Esophagus squamous epithelium (tissue), 5 donors: ENCODE measurements around the gene SV2B. TPM values are rescaled to one million over a fixed set of nuclear protein-coding genes. Genes with fewer than 3 reads are reported as not detected.
A peak's percentile ranks its signal among the peaks of the same experiment; 100 is the strongest.

ENCODE experiments used
- DNase-seq: peaks from one replicate; lab custom pipeline; 2025; lab: John Stamatoyannopoulos, UW
- H3K27ac ChIP-seq, 4 donors: fragments of 200-600 bp; sonication (generic); one replicate each; pipeline ENCODE4 v1.5.1; 2016 to 2019; ENCODE audit warnings: mild to moderate bottlenecking in 1 of 4
- H3K27me3 ChIP-seq, 4 donors: fragments of 200-600 bp; sonication (generic); 1 replicate in 3 of 4; 2 replicates in 1 of 4; pipeline versions ENCODE4 v1.5.1 to v1.6.0; 2017 to 2021; ENCODE audit warnings: antibody characterized with exemption in 1 of 4
- H3K36me3 ChIP-seq, 3 donors: fragments of 200-600 bp; sonication (generic); one replicate each; pipeline ENCODE4 v1.5.1; 2016 to 2019
- H3K4me1 ChIP-seq, 3 donors: fragments of 200-600 bp; sonication (generic); one replicate each; pipeline ENCODE4 v1.5.1; 2017 to 2019
- H3K4me3 ChIP-seq, 4 donors: fragments of 200-600 bp; sonication (generic); 1 replicate in 3 of 4; 2 replicates in 1 of 4; pipeline ENCODE4 v1.5.1; 2016 to 2019; ENCODE audit warnings: mild to moderate bottlenecking in 2 of 4, moderate library complexity in 1 of 4
- H3K9me3 ChIP-seq, 3 donors: fragments of 200-600 bp; sonication (generic); one replicate each; pipeline ENCODE4 v1.5.1; 2016 to 2019
- CTCF ChIP-seq, 6 experiments: fragments of 450-650 bp in 4 of 6; fragments of 200-600 bp in 2 of 6; sonication (generic) in 2 of 6; IDR thresholded peaks; one replicate each; pipeline ENCODE4 v1.5.1; 2016 to 2019; ENCODE audit warnings: antibody characterized with exemption in 6 of 6, mild to moderate bottlenecking in 4 of 6, moderate library complexity in 4 of 6
- POLR2A ChIP-seq, 4 donors: fragments of 450-650 bp; IDR thresholded peaks; one replicate each; pipeline ENCODE4 v1.6.1; 2017; ENCODE audit warnings: antibody characterized with exemption in 4 of 4, mild to moderate bottlenecking in 4 of 4, moderate library complexity in 3 of 4
- WGBS, 2 donors: methylation state at CpG; one replicate each; pipeline ENCODE4 v1.1.5; 2018; 5-methylcytosine and 5-hydroxymethylcytosine counted together
- intact Hi-C: fragments of 100-400 bp; cut with DNase I; formaldehyde crosslinking; loops from one replicate; pipeline ENCODE4 v1.15.0; 2022
- total RNA-seq, 4 donors: library from RNA; depleted of rRNA; stranded (reverse); fragments of >200 nt; gene quantifications; one replicate each; pipeline ENCODE4 v1.1.0, GENCODE V29; 2016
- donor health status: DM: yes; HTN: yes; CAD: no.

The SV2B gene
- under 1 TPM in 3 of 4 donors, not detected in 1; 0.04 to 0.95 (median 0.59) TPM for total RNA-seq

DNA sequence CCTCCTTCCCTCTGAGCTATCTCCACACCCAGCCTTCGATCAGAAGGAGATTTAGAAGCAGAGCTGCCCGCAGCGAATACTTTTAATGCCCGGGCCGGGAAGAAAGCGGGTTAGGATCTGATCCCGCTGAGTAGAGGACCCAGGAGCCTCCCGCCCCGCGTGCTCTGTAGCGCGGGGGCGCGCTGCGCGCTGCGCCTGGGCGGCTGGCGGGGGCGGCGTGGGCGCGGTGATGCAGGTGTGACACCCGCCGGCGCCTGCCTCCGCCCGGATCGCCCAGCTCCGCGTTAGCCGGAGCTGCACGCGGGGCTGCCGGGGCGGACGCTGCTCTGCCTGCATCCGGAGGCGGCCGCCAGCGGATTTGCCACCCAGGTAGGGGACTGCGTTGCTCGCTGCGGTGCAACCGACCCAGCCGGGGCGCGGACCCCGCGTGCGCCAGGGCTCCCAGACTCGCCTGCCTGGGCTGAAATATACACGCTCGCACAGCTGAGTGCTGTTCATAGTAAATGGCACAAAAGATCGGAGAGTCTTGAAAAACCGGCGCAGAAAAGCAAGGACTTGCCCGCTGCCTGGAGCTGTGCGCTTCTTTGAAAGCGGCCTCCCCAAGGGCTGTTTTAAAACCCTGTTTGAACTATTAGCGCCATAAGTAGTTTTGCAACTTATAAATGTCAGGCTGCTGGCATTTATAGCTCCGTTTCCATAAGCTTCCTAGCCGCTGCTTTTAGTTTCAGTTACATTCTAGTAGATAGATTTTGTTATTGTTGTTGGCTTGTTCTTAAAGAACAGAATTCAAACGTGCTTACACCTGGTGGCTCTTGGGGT, at the start of gene SV2B:
Gene SV2B, plus strand, starts transcription at position 263 of the 819 bp plus-strand sequence. CDS start 126,007 bp downstream, outside the sequence.
- TF ChIP-seq POLR2A (IDR thresholded peaks at IDR 0.05) (no peak), CTCF (IDR thresholded peaks at IDR 0.05) (no peak)
- WGBS, 2 donors, result 0% methylated on average over 11 to 16 of the region's 64 CpGs

DNA sequence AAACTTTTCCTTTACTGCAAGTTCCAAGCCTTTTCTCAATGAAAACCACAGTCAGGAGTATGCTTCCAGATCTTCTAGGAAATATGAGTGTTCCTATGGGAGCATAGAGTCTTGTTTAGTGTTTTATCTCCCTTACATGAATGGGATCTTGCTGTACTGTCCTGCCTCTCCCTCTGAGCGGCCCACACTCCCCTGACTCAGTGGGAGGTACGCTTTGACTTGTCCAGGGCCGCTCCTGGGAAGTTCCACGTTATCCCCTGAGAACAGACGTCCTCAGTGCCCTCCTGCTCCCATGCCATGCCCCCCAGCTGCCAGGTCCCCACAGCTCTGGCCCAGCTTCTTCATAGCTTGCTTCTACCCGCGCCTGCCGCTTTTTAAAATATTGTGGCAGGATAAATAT, 48.8 kb upstream of the SV2B start:
- TF ChIP-seq POLR2A (IDR thresholded peaks at IDR 0.05), result no peak
- no peak for TF ChIP-seq CTCF (IDR thresholded peaks at IDR 0.05)
- H3K4me1 ChIP-seq, result peaks cover 0 to 16% (median 0%) of the 10 kb centered on the region in 3 donors
- peaks cover 0 to 43% (median 0%) of the 10 kb centered on the region in 4 donors for H3K27me3 ChIP-seq
- no peak overlapping the region for H3K27ac ChIP-seq
- no peaks in the 10 kb centered on the region for H3K36me3 ChIP-seq
- no peak overlapping the region for H3K4me3 ChIP-seq
- intact Hi-C loops, result no loop called here
- no peaks in the 10 kb centered on the region for H3K9me3 ChIP-seq
- no peak for DNase-seq
- WGBS, 2 donors, result 55 to 71% methylated on average over 6 to 8 of the region's 8 CpGs

More for the DNA sequence above, at the start of gene SV2B:
- H3K27ac ChIP-seq, result peak within 1 kb of the TSS in 2 of 4 donors; percentile 1 to 17
- peaks cover 7 to 25% (median 11%) of the 10 kb centered on the region in 3 donors for H3K4me1 ChIP-seq
- intact Hi-C loops, result no loop called here
- no peaks in the 10 kb centered on the region for H3K36me3 ChIP-seq
- peak within 1 kb of the TSS; percentile 33 to 65 (median 44) for H3K4me3 ChIP-seq
- H3K27me3 ChIP-seq, result peaks cover 0 to 98% (median 4%) of the 10 kb centered on the region in 4 donors
- no peaks in the 10 kb centered on the region for H3K9me3 ChIP-seq
- no peak for DNase-seq

- 12 to 63% methylated on average over 2 of the region's 2 CpGs for WGBS, 2 donors
- DNase-seq, result no peak
- intact Hi-C loops, result loop anchor here (5.0 kb wide), 2 partner anchors 162 to 217 kb away; no protein-coding TSS in a partner anchor
- no peaks in the 10 kb centered on the region for H3K36me3 ChIP-seq
- peaks cover 0 to 7% (median 0%) of the 10 kb centered on the region in 3 donors for H3K4me1 ChIP-seq
- no peaks in the 10 kb centered on the region for H3K9me3 ChIP-seq
- TF ChIP-seq CTCF (IDR thresholded peaks at IDR 0.05) (no peak), POLR2A (IDR thresholded peaks at IDR 0.05) (no peak)
- no peak overlapping the region for H3K27ac ChIP-seq
- peaks cover 0 to 79% (median 0%) of the 10 kb centered on the region in 4 donors for H3K27me3 ChIP-seq
- H3K4me3 ChIP-seq, result no peak overlapping the region
Observed at GRCh38 chr15:91054816-91055215, 45.2 kb upstream of the SV2B start.

GRCh38 chr15:91055548-91056331, 44.3 kb upstream of the SV2B start:
- no peak for DNase-seq
- H3K27me3 ChIP-seq, result peaks cover 0 to 83% (median 0%) of the 10 kb centered on the region in 4 donors
- intact Hi-C loops, result loop anchor here (5.0 kb wide), 2 partner anchors 162 to 217 kb away; no protein-coding TSS in a partner anchor

More at GRCh38 chr15:91055548-91056331, 44.3 kb upstream of the SV2B start:
- no peak overlapping the region for H3K27ac ChIP-seq
- TF ChIP-seq POLR2A (IDR thresholded peaks at IDR 0.05) (no peak), CTCF (IDR thresholded peaks at IDR 0.05) (peak; percentile 20 to 82 (median 71))
- no peak overlapping the region for H3K4me3 ChIP-seq
- 12 to 16% methylated on average over 10 to 11 of the region's 11 CpGs for WGBS, 2 donors
- H3K36me3 ChIP-seq, result no peaks in the 10 kb centered on the region
- peaks cover 0 to 5% (median 0%) of the 10 kb centered on the region in 3 donors for H3K4me1 ChIP-seq
- no peaks in the 10 kb centered on the region for H3K9me3 ChIP-seq
